ENCODE results near the gene ATP2B2. TPM values are rescaled to one million over a fixed set of nuclear protein-coding genes. Genes with fewer than 3 reads are reported as not detected.
A peak's percentile ranks its signal among the peaks of the same experiment; 100 is the strongest.

The ATP2B2 gene
- total and polyA plus RNA-seq, 2 of the 8 experiments (the other 6 are each of a cell fraction or from before 2014, with no cell fraction given) = 0.14 to 1.2 TPM

GRCh38 chr3:10549617-10550230 lies 44.3 kb upstream of the ATP2B2 start:
- no peak overlapping the region for H3K14ac ChIP-seq (ENCODE audit: insufficient read length)
- FAIRE-seq (no peak), DNase-seq (ENCODE audit: low read depth in 1 of 2, low spot score in 2 of 2) (peak in 1 of 2 experiments; percentile 16)
- H4K20me1 ChIP-seq (replicated peaks in 1 of 2; ENCODE audit: control insufficient read depth in 1 of 2, insufficient read depth in 2 of 2, low read length in 2 of 2) = no peaks in the 10 kb centered on the region
- ChIA-PET CTCF (ENCODE audit: partially characterized antibody) (interaction anchor here (0.6 to 4.7 kb wide), 4 partner anchors 11 to 62 kb away, joined by 3 to 18 read pairs (median 4); no protein-coding TSS in a partner anchor), POLR2A (ENCODE audit: partially characterized antibody) (no interaction called here)
- H2BK12ac ChIP-seq (ENCODE audit: low read depth, low read length) = no peak overlapping the region
- no peak overlapping the region for H3K18ac ChIP-seq (ENCODE audit: extremely low read depth, low read length)
- H3K4ac ChIP-seq (replicated peaks; ENCODE audit: insufficient read length, low read depth, low read length) = no peak overlapping the region
- H2BK120ac ChIP-seq (replicated peaks; ENCODE audit: low read depth, low read length) = no peak overlapping the region
- no peak overlapping the region for H3K27ac ChIP-seq (ENCODE audit: low read depth, low read length)
- H3K9me3 ChIP-seq (ENCODE audit: insufficient read depth in 2 of 2, low read depth in 1 of 2, low read length in 1 of 2) = no peaks in the 10 kb centered on the region
- no peak overlapping the region for H2BK20ac ChIP-seq (ENCODE audit: low read length)
- 100% methylated on average over 2 of the region's 2 CpGs; no CpG with 5 or more reads in 1 of the 2 experiments for WGBS, 2 experiments (ENCODE audit: extremely low coverage in 1 of 2, insufficient coverage in 1 of 2, insufficient read length in 1 of 2, insufficient replicate concordance in 2 of 2, low coverage in 1 of 2, low lambda C conversion rate in 2 of 2, missing lambda C conversion rate in 1 of 2)
- H4K91ac ChIP-seq (replicated peaks; ENCODE audit: insufficient read length, low read length) = no peak overlapping the region
- no peak overlapping the region for H4K5ac ChIP-seq (ENCODE audit: insufficient read length, low read depth, low read length)
- H3K9ac ChIP-seq (replicated peaks in 1 of 4; ENCODE audit: extremely low read depth in 1 of 4, low read depth in 3 of 4, low read length in 3 of 4) = no peak overlapping the region
- H3K4me2 ChIP-seq (ENCODE audit: insufficient read depth in 1 of 2, low read depth in 2 of 2, low read length in 2 of 2) = no peak overlapping the region
- H2AFZ ChIP-seq (ENCODE audit: low read length) = no peak overlapping the region
- no peak overlapping the region for H3K23ac ChIP-seq (ENCODE audit: insufficient read length)
- no peaks in the 10 kb centered on the region for H3K79me1 ChIP-seq (ENCODE audit: low read depth, low read length)
- H4K8ac ChIP-seq (ENCODE audit: extremely low read depth, insufficient read depth, low read length) = no peak overlapping the region
- H3K4me1 ChIP-seq (replicated peaks in 1 of 4; ENCODE audit: control insufficient read depth in 3 of 4, insufficient read depth in 4 of 4, low read length in 3 of 4) = peaks cover 4 to 11% (median 7%) of the 10 kb centered on the region in 4 experiments; a peak in 5 of 7 replicates
- no peak overlapping the region for H2BK5ac ChIP-seq (ENCODE audit: low read depth, low read length)
- H3K56ac ChIP-seq (replicated peaks; ENCODE audit: insufficient read length, low read depth, low read length) = no peak overlapping the region
- no peak overlapping the region for H2AK5ac ChIP-seq (ENCODE audit: low read depth, low read length)
- no peak overlapping the region for H3K4me3 ChIP-seq (ENCODE audit: extremely low read depth in 1 of 4, insufficient read depth in 2 of 4, low read depth in 3 of 4, low read length in 4 of 4)
- no peaks in the 10 kb centered on the region for H3K27me3 ChIP-seq (replicated peaks in 1 of 4; ENCODE audit: control insufficient read depth in 3 of 4, extremely low read depth in 1 of 4, insufficient read depth in 3 of 4, low read length in 3 of 4)
- H3K79me2 ChIP-seq (ENCODE audit: control insufficient read depth in 1 of 2, insufficient read depth in 2 of 2, low read length in 2 of 2) = no peaks in the 10 kb centered on the region
- no peaks in the 10 kb centered on the region for H3K36me3 ChIP-seq (ENCODE audit: control insufficient read depth in 2 of 4, insufficient read depth in 4 of 4, low read length in 3 of 4)
- H2BK15ac ChIP-seq (ENCODE audit: low read length) = no peak overlapping the region
- H3K23me2 ChIP-seq (ENCODE audit: low read depth, low read length) = no peaks in the 10 kb centered on the region
- no peak for TF ChIP-seq SAP30 (IDR thresholded peaks at IDR 0.05; ENCODE audit: insufficient read depth, insufficient replicate concordance, low read length)
- no peak for TF ChIP-seq BACH1 (IDR thresholded peaks at IDR 0.05; ENCODE audit: low read length)
- no peak for TF ChIP-seq BCL11A (IDR thresholded peaks at IDR 0.05; ENCODE audit: low read depth in 2 of 2, low read length in 2 of 2)
- no peak for TF ChIP-seq KDM5A (IDR thresholded peaks at IDR 0.05; ENCODE audit: low read length)
- no peak for TF ChIP-seq CEBPB (IDR thresholded peaks at IDR 0.05; ENCODE audit: low read depth, low read length)
- TF ChIP-seq RXRA (IDR thresholded peaks at IDR 0.05; ENCODE audit: insufficient read depth, low read depth, low read length) = no peak
- TF ChIP-seq USF2 (IDR thresholded peaks at IDR 0.05; ENCODE audit: low read length) = no peak
- no peak for TF ChIP-seq SP2 (IDR thresholded peaks at IDR 0.05; ENCODE audit: low read length)
- no peak for TF ChIP-seq HDAC2 (IDR thresholded peaks at IDR 0.05; ENCODE audit: borderline replicate concordance in 1 of 2, low read depth in 2 of 2, low read length in 2 of 2)
- no peak for TF ChIP-seq MAFK (IDR thresholded peaks at IDR 0.05; ENCODE audit: low read depth, low read length)
- no peak for TF ChIP-seq RAD21 (IDR thresholded peaks at IDR 0.05 in 1 of 2, conservative IDR thresholded peaks at IDR 0.05 in 1 of 2; ENCODE audit: low read depth in 2 of 2, low read length in 2 of 2)

Data from H1 (cell line).